Measurements from ENCODE around the gene PUS7. TPM values are rescaled to one million over a fixed set of nuclear protein-coding genes. Genes with fewer than 3 reads are reported as not detected.

The PUS7 gene
- total and polyA plus RNA-seq, 12 donors = 2.6 to 8.0 (median 4.9) TPM

DNA sequence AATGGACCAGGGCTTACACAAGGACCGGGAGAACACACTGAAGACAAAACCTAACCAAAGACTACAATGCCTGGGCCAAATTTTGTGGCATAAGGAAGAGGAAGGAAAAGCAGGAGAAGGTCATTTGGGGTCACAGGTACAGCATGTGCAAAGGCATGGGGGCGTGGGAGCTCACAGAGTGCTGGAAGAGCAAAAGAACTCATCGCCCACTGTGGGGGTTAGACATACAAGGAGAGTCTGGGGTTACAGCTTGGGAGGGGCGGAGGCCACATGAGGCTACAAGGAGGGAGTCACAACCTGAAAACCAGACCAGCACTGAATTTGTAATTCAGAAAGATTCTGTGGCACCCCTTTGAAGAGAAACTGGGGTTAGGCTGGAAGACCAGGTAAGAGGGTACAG, 9.7 kb downstream of the PUS7 start:
- intact Hi-C loops (cut with DNase I) = no loop called here
- H3K9me3 ChIP-seq = no peaks in the 10 kb centered on the region
- H3K27me3 ChIP-seq = no peaks in the 10 kb centered on the region
- DNase-seq (no peak), ATAC-seq (no peak)
- no peak overlapping the region for H3K4me3 ChIP-seq
- TF ChIP-seq, protein P1, sequence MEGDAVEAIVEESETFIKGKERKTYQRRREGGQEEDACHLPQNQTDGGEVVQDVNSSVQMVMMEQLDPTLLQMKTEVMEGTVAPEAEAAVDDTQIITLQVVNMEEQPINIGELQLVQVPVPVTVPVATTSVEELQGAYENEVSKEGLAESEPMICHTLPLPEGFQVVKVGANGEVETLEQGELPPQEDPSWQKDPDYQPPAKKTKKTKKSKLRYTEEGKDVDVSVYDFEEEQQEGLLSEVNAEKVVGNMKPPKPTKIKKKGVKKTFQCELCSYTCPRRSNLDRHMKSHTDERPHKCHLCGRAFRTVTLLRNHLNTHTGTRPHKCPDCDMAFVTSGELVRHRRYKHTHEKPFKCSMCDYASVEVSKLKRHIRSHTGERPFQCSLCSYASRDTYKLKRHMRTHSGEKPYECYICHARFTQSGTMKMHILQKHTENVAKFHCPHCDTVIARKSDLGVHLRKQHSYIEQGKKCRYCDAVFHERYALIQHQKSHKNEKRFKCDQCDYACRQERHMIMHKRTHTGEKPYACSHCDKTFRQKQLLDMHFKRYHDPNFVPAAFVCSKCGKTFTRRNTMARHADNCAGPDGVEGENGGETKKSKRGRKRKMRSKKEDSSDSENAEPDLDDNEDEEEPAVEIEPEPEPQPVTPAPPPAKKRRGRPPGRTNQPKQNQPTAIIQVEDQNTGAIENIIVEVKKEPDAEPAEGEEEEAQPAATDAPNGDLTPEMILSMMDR (IDR thresholded peaks at IDR 0.05) = no peak
- no peak overlapping the region for H3K27ac ChIP-seq
- H3K36me3 ChIP-seq = peaks cover 0 to 12% (median 0%) of the 10 kb centered on the region in 9 donors
- peaks cover 0 to 7% (median 0%) of the 10 kb centered on the region in 9 donors for H3K4me1 ChIP-seq
- WGBS, 2 donors = 83 to 90% methylated on average over 4 of the region's 4 CpGs

GRCh38 chr7:105502173-105502572, 19.9 kb downstream of the PUS7 start:
- 92 to 95% methylated on average over 9 of the region's 9 CpGs for WGBS, 2 donors
- no peak overlapping the region for H3K4me3 ChIP-seq
- TF ChIP-seq, protein P1 (IDR thresholded peaks at IDR 0.05) = no peak
- no peaks in the 10 kb centered on the region for H3K27me3 ChIP-seq
- H3K9me3 ChIP-seq = no peaks in the 10 kb centered on the region
- peaks cover 0 to 91% (median 14%) of the 10 kb centered on the region in 9 donors for H3K36me3 ChIP-seq
- no peak overlapping the region for H3K27ac ChIP-seq
- intact Hi-C loops (cut with DNase I) = no loop called here
- DNase-seq (no peak), ATAC-seq (no peak)
- H3K4me1 ChIP-seq = no peaks in the 10 kb centered on the region

DNA sequence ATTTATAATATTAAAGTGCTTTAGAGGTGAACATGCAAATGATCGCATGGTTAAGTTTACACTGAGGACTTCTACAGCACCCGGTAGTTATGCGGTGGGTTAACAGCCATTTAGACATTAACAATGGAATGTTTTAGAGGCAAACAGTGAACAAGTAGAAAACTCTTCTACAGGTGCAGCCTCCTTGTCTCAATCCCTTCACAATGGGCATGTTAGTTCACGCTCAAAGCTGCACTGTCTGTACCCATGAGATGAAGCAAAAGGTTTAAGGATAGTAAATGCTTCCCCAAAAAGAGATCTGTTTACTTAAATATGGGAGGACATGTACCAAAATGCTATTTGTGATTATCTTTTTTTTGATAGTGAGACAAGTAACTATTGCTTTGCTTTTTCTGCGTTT, 25.1 kb downstream of the PUS7 start:
- no peaks in the 10 kb centered on the region for H3K27me3 ChIP-seq
- no peaks in the 10 kb centered on the region for H3K9me3 ChIP-seq
- 82% methylated on average over 5 of the region's 5 CpGs for WGBS, 2 donors
- H3K4me1 ChIP-seq = peaks cover 0 to 8% (median 0%) of the 10 kb centered on the region in 9 donors
- intact Hi-C loops (cut with DNase I) = no loop called here
- H3K4me3 ChIP-seq = no peak overlapping the region
- no peak overlapping the region for H3K27ac ChIP-seq
- TF ChIP-seq, protein P1 (IDR thresholded peaks at IDR 0.05) = no peak
- ATAC-seq = no peak
- DNase-seq = no peak
- H3K36me3 ChIP-seq = peaks cover 0 to 49% (median 3%) of the 10 kb centered on the region in 9 donors

- Histone ChIP-seq H3K4me3 (no peak overlapping the region), H3K36me3 (peaks cover 0 to 44% (median 3%) of the 10 kb centered on the region in 9 donors), H3K4me1 (peaks cover 0 to 8% (median 0%) of the 10 kb centered on the region in 9 donors), H3K27ac (no peak overlapping the region), H3K9me3 (no peaks in the 10 kb centered on the region), H3K27me3 (no peaks in the 10 kb centered on the region)
- no peak for DNase-seq
- TF ChIP-seq, protein P1 (IDR thresholded peaks at IDR 0.05) = no peak
- intact Hi-C loops (cut with DNase I) = no loop called here
- ATAC-seq = no peak
- WGBS, 2 donors = 24 to 32% methylated on average over 2 of the region's 2 CpGs
These were observed 25.6 kb downstream of the PUS7 start for GRCh38 chr7:105496521-105496920.

Measured in heart right ventricle (tissue), 16 donors.